ENCODE measurements around the gene ZNF611.
"Not testable (repeated sequence)": the region's sequence is repeated elsewhere in the genome, so short reads cannot be mapped to it uniquely, and the experiment has no call there.

The ZNF611 gene

DNA sequence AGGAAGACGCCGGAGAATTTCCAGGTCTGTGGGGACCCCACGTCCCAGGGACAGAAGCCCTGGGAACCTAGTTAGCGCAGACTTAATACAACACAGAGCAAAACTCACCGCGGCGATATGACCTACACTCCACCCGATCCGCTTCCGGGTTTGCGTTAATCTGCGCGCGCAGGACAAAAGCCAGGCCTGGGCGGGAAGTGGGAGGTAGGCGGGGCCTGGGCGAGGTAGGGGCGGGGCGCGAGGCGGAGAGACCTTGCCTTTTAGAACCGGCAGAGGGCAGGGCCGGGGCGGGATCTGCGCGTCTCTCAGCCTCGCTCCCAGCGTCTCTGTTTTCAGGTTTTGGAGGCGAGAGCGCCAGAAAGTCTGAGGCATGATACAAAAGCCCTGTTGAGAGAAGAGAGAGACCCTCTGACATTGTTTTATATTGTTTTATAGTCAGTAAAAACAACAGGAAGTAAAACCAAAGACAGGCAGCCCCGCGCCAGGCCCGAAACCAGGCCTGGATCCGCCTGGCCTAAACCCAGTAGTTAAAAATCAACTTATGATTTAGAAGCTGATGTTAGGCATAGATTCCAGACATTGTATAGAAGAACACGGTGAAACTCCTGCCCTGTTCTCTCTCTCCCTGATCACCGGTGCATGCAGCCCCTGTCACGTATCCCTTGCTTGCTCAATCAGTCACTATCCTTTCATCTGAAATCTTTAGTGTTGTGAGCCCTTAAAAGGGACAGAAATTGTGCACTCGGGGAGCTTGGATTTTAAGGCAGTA is at the start of gene ZNF611:
Gene ZNF611, minus strand, starts transcription at position 152 of the 769 bp plus-strand sequence. CDS start 19,150 bp downstream, outside the sequence.
- DNase-seq = peak; percentile 99

DNA sequence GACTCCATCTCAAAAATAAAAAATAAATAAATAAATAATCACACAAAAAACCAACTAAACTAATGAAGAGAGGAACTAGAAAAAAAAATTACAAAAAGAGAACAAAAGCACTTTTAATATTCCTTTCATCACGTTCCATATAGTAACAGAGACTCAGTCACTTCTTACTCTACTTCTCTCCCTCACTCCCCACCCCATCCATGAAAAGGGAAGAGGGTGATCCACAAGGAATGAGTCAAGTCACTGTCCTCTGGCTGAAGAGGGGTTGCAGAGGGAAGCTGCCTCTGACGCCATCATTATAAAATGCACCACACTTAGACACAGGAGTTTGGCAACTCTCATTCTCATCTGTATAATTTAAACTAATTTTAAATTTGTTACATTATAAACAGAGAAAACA is 48.0 kb upstream of the ZNF611 start:
- not testable (repeated sequence) for DNase-seq

DNA sequence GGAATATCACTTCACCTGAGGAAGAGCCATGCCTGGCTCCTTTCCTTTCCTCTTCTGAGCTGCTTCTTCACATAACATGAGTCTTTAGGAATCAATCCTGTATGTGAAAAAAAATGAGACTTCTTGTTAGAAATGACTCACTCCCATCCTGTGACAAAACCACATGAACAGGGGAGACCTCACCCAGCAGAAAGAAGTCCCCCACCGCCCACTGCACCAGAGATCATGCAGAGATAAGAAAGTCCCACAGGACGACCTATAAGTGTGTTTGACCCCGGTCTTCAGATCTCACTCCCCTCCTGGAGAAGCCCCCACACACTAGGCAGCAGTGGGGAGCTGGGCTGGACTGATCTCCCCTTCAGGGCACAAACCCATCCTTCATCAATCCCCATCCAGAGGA is 44.0 kb upstream of the ZNF611 start:
- no peak for DNase-seq

DNA sequence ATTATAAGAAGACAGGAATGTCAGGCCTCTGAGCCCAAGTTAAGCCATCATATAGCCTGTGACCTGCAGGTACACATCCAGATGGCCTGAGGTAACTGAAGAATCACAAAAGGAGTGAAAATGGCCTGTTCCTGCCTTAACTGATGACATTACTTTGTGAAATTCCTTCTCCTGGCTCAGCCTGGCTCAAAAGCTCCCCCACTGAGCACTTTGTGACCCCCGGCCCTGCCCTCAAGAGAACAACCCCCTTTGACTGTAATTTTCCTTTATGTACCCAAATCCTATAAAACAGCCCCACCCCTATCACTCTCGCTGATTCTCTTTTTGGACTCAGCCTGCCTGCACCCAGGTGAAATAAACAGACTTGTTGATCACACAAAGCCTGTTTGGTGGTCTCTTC is 21.6 kb upstream of the ZNF611 start:
- DNase-seq = not testable (repeated sequence)

DNA sequence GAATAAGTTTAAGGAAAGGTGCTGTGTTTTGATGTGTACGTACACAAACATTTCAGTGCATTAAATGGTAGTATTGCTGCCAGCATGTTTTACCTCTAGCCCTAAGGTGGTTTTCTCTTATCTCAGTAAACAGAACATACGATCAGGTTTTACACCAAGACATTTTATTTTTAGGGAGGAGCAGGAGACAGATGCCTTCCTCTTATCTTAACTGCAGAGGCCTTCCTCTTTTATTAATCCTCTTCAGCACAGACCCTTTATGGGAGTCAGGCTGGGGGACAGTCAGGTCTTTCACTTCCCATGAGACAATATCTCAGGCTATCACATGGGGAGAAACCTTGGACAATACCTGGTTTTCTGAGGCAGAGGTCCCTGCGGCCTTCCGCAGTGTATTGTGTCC is 14.9 kb upstream of the ZNF611 start:
- no peak for DNase-seq

DNA sequence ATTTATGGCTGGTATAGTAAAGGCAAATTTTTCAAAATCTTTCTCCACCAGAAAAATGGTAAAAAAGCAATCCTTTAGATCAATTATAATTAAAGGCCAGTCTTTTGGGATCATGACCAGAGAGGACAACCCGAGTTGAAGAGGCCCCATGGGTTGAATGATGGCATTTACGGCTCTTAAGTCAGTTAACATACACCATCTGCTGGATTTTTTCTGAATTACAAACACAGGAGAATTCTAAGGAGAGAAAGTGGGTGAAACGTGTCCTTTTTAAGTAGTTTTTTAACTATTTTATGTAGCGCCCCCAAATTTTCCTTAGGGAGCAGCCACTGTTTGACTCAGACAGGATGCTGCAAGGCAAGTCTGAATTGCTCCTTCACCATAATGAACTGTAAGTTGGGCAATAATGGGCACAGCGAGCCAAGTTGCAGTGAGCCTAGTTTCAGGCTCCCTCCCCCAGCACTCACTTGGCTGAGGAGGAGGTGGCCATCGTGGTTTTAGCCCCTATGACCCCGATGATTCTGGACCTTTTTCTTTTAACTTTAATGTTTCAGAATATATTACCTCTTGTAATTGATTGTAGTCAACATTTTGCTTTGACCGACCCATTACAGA is 13.6 kb upstream of the ZNF611 start:
- DNase-seq = peak; percentile 71

DNA sequence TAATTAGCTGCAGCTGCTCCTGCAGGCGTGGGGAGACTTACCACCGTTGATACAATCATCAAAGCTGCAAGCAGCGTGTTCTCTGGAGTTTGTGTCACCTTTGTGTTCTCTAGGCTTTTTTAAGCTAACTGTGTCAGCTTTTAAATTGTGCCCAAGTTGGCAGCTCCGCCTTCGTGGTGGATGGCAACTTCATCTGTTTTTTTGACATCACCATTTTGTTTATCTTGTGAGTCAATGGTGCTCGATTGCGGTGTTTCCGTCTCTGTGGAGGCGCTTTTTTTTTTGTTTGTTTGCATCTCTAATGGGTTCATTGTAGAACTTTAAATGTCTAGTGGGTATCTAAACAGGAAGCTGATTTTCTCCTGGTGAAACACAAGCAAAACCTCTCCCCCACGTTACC is 11.1 kb upstream of the ZNF611 start:
- DNase-seq = not testable (repeated sequence)

DNA sequence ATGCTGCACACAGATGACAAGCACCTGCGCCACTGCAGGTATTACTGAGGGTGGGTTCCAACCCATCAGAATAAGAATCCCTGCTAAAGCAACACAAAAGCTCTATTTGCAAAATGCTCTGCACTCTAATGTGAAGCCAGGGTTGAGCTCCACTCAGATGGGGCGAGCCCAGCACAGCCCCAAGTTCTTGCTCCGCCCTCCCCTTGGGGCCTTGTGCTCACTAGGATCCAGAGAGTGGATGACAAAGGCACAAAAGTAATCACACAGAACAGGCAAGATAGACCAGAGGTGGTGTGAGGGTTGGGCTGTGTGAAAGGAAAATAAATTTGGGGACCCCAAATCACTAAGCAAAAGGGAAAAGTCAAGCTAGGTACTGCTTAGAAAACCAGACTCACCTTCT is 8.2 kb upstream of the ZNF611 start:
- DNase-seq = no peak

DNA sequence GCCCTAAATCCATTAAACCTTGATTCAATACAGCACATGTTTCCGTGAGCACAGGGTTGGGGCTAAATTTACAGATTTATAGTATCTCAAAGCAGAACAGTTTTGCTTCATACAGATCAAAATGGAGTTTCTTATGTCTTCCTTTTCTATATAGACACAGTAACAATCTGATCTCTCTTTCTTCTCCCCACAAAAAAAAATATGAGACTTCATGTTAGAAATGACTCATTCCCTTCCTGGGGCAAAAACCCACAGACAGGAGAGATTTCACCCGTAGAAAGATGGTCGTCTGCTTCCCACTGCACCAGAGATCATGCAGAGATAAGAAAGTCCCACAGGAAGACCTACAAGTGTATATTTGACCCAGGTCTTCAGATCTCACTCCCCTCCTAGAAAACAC is 7.7 kb upstream of the ZNF611 start:
- no peak for DNase-seq

DNA sequence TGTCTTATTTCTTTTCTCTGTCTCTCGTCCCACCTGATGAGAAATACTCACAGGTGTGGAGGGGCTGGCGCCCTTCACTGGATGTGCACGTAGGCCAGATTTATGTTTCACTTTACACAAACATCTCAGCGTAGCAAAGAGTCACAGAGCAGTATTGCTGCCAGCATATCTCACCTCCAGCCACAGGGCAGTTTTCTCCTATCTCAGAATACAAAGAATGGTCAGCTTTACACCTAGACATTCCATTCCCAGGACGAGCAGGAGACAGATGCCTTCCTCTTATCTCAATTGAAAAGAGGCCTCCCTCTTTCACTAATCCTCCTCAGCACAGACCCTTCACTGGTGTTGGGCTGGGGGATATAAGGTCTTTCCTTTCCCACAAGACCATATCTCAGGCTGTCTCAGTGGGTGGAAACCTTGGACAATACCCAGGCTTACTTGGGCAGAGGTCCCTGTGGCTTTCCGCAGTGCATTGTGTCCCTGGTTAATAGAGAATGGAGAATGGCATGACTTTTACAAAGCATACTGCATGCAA is 7.2 kb upstream of the ZNF611 start:
- DNase-seq = no peak

DNA sequence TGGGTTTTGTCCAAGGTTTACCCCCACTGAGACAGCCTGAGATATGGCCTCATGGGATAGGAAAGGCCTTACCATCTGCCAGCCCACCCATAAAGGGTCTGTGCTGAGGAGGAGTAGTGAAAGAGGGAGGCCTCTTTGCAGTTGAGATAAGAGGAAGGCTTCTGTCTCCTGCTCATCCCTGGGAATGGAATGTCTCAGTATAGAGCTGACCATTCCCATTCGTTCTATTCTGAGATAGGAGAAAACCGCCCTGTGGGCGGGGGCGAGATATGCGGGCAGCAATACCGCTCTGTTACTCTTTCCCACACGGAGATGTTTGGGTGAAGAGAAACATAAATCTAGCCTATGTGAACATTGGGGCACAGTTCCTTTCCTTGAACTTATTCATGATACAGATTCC is 6.5 kb upstream of the ZNF611 start:
- not testable (repeated sequence) for DNase-seq

DNA sequence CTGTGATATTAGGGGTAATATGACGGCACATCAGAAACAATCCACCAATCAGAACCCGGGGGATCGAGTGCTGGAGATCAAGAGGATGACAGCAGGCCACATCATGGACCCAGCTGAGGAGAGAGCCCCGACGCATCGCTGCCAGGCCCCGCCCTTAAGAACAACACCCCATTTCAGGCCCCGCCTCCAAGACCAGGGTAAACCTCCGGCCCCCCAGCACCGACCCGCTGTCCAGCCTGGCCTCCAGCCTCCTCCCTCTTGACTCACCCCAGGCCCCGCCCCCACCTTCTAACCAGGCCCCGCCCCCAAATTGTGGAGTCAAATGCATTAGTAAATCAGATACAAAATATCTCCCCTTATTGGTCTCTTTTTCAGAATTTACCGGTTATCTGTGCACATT is 4.7 kb upstream of the ZNF611 start:
- no peak for DNase-seq

DNA sequence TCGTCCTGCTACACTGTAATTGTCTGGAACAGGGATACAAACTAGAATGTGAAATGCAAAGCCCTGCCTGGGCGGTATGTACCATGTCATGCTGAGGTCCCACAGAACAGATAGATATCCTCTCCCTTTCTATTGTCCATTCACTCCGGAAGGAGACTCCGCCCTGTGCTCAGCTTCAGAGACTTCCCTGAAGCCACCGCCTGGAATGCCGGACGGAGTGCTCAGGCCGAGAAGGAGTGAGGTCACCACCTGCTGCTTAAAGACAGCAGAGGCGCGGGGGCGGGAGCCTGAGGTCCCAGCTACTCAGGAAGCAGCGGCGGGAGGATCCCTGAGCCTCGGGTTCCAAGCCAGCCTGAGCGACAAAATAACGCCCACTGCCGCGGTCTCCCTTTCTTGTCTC is 890 bp upstream of the ZNF611 start:
- DNase-seq = peak; percentile 59

DNA sequence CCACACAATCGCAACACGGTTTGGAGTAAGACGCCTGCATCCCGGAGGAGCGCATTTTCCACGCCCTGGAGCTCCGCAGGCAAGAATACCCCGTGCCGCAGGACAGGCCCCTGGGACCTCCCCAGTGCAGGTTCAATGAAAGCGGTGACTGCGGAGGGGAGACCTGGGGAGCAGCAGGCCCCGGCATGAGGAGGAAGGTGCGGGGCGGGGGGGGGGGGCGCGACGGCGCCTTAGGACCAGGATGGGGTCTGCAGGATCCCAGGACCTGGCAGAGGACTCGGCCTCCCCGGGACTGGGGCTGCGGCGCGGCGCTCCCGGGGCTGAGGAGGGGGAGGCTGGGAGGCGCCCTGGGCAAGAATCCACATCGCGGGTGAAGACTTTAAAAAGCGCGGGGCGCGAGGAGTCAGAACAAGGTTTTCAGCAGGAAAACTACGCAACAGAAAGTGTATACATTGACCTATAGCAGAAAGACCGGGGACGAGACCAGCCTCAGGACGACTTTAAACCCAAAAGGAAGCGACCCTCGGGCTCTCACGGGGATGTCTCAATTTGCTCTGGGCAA is 432 bp downstream of the ZNF611 start:
- peak; percentile 58 for DNase-seq

DNA sequence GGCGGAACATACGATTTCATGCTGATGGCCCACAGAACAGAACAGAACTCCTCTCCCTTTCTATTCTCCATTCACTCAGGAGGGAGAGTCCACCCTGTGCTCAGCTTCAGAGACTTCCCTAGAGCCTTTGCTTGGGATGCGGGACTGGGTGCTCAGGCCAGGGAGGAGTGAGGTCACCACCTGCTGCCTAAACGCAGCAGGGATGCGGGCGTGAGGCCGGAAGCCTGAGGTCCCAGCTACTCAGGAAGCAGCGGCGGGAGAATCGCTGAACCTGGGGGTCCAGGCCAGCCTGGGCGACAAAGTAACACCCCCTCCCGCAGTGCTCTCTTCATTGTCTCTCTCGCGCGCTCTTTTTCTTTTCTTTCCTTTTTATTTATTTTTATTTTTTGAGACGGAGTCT is 8.8 kb downstream of the ZNF611 start:
- DNase-seq = not testable (repeated sequence)

DNA sequence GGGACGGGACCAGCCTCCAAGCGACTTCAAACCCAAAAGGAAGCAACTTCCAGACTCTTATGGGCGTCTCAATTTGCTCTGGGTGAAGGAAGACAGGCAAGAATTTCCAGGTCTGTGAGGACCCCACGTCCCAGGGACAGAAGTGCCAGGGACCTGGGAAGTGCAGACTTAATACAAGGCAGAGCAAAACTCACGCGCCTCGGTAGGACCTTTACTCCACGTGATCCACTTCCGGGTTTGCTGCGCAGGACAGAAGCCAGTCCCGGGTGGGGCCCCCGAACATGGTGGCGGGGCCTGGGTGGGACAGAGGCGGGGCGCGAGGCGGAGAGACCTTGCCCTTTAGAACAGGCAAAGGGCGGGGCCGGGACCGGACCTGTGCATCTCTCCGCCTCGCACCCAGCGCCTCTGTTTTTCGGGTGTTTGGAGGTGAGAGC is 9.3 kb downstream of the ZNF611 start:
- no peak for DNase-seq

DNA sequence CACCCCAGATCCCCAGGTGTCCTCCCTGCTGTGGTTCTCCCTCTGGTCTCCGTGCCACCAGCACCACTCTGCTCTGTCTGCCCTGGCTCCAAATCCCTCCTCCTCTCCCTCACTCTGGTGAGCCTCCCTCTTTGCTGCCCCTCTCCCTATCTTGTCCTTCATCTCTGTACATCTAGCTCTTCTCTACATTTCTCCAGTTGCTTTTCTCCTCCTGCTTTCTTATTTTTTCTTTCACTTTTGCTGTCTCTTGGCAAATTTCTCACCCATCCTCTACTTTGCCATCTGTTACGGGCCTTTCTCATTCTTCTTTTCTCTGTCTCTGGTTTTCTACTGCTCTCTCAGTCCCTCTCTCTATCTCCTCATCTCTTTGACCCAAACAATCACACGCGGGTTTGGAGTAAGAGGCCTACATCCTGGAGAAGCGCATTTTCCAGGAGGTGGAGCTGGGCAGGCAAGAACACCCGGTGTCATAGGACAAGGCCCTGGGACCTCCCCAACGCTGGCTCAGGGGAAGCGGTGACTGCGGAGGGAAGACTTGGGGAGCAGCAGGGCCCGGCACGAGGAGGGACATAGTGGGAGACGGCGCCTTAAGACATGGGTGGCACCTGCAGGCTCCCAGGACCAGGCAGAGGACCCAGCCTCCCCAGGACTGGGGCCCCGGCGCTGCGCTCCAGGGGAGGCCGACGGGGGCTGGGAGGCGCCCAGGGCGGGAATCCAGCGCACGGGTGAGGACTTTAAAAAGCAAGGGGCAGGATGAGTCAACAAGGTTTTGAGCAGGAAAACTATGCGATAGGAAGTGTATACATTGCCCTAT is 9.9 kb downstream of the ZNF611 start:
- DNase-seq = no peak

DNA sequence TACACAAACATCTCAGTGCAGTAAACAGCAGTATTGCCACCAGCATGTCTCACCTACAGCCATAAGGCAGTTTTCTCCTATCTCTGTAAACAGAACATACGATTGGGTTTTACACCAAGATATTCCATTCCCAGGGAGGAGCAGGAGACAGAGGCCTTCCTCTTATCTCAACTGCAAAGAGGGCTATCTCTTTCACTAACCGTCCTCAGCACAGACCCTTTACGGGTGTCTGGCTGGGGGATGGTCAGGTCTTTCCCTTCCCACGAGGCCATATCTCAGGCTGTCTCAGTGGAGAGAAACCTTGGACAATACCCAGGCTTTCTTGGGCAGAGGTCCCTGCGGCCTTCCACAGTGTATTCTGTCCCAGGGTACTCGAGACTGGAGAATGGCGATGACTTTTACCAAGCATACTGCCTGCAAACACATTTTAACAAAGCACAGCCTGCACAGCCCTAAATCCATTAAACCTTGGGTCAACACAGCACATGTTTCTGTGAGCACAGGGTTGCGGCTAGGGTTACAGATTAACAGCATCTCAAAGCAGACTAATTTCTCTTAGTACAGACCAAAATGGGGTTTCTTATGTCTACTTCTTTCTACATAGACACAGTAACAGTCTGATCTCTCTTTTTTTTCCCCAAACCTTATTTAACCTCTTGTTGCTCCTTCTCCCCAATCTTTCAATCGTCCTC is 10.8 kb downstream of the ZNF611 start:
- DNase-seq = not testable (repeated sequence)

DNA sequence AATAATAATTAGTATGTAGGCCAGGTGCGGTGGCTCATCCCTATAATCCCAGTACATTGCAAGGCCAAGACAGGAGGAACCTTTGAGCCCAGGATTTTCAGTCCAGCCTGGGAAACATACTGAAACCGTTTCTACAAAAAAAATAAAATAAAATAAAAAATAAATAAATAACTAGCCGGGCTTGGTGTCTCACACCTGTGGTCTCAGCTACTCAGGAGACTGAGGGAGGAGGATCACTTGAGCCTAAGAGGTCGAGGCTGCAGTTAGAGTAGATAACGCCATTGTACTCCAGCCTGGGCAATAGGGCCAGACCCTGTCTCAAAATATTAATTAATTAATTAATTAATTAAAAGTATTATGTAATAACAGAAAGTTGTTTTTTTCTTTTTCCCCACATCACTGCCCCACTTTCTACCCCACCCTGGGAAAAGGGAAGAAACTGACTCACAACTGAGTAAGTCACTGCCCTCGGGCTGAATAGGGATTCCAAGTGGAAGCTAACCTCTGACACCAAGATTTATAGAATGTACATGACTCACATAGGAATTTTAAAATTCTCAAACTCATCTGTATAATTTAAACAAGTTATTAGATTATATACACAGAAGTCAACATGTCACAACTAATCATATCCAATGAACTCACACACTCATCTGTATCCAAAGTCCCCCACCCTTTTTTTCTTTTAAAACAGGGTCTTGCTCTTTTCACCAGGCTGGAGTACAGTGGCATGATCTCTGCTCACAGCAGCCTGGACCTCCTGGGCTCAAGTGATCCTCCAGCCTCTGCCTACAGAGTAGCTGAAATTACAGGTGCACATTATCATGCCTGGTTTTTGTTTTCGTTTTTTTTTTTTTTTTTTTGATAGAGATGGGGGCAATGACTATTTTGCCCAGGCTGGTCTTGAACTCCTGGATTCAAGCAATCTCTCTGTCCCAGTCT is 12.5 kb downstream of the ZNF611 start:
- peak; percentile 17 for DNase-seq

DNA sequence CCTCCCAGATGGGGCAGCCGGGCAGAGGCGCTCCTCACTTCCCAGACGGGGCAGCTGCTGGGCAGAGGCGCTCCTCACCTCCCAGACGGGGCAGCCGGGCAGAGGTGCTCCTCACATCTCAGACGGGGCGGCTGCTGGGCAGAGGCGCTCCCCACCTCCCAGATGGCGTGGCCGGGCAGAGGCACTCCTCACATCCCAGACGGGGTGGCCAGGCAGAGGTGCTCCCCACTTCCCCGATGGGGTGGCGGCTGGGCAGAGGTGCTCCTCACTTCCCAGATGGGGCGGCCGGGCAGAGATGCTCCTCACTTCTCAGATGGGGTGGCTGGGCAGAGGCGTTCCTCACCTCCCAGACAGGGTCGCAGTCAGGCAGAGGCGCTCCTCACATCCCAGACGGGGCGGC is 14.3 kb downstream of the ZNF611 start:
- not testable (repeated sequence) for DNase-seq

DNA sequence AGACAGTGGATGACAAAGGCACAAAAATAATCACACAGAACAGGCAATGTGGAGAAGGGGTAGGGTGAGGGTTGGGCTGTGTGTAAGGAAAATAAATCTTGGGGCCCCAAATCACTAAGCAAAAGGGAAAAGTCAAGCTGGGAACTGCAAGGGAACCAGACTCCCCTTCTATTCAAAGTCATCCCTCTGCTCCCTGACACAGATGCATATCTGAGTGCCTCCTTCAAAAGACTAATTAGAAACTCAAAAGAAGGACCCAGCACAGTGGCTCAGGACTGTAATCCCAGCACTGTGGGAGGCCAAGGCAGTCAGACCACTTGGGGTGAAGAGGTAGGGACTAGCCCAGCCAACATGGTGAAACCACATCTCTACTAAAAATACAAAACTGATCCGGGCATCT is 18.3 kb downstream of the ZNF611 start:
- no peak for DNase-seq

All from eye (tissue), 1 donor.